Measurements from ENCODE around the gene BMPR1A. TPM values are rescaled to one million over a fixed set of nuclear protein-coding genes. Genes with fewer than 3 reads are reported as not detected.

BMPR1A gene
- polyA plus RNA-seq, 1 donor (not counting 4 experiments of a cell fraction or from before 2014, with no cell fraction given) = 22.2 TPM

- no peak for DNase-seq (ENCODE audit: low read depth, low spot score)
- peak in 1 of 3 experiments; percentile 32 for TF ChIP-seq CTCF (optimal IDR thresholded peaks at IDR 0.05 in 1 of 3, IDR thresholded peaks at IDR 0.05 in 1 of 3, conservative IDR thresholded peaks at IDR 0.05 in 1 of 3; ENCODE audit: extremely low read depth in 1 of 3, insufficient read depth in 2 of 3, low read length in 3 of 3)
- TF ChIP-seq EZH2 (IDR thresholded peaks at IDR 0.05; ENCODE audit: low read length) = no peak
- no peaks in the 10 kb centered on the region for H4K20me1 ChIP-seq (ENCODE audit: control insufficient read depth, extremely low read depth, insufficient read depth, low read length)
- dilution Hi-C loops (cut with MboI; ENCODE audit: extremely low pct_ligation_motif_present, low sequenced_read_pairs) = no loop called here
- H3K27ac ChIP-seq (ENCODE audit: control insufficient read depth, insufficient read depth, low read length) = peak overlapping the region; percentile 100
- FAIRE-seq = peak; percentile 69
- H3K9me1 ChIP-seq (ENCODE audit: control insufficient read depth, extremely low read depth, insufficient read depth, low read length) = no peaks in the 10 kb centered on the region
- H3K9me3 ChIP-seq (ENCODE audit: control insufficient read depth, low read depth, low read length) = no peaks in the 10 kb centered on the region
- peak overlapping the region; percentile 98 for H3K4me2 ChIP-seq (ENCODE audit: control insufficient read depth, extremely low read depth, insufficient read depth, low read depth, low read length)
- H3K36me3 ChIP-seq (ENCODE audit: control insufficient read depth in 2 of 2, extremely low read depth in 1 of 2, insufficient read depth in 2 of 2, low read length in 2 of 2) = no peaks in the 10 kb centered on the region
- H3K79me2 ChIP-seq (ENCODE audit: control insufficient read depth, insufficient read depth, low read length) = peaks cover 18% of the 10 kb centered on the region
- peak overlapping the region; percentile 61 to 95 (median 82) for H3K4me3 ChIP-seq (ENCODE audit: control insufficient read depth in 2 of 3, extremely low read depth in 1 of 3, insufficient read depth in 2 of 3, low read depth in 1 of 3, low read length in 3 of 3)
- peak overlapping the region; percentile 46 for H2AFZ ChIP-seq (ENCODE audit: control insufficient read depth, low read length)
- peaks cover 66% of the 10 kb centered on the region for H3K4me1 ChIP-seq (ENCODE audit: control insufficient read depth, extremely low read depth, insufficient read depth, low read length)
- no peaks in the 10 kb centered on the region for H3K27me3 ChIP-seq (ENCODE audit: control insufficient read depth, extremely low read depth, insufficient read depth, low read length)
- peak overlapping the region; percentile 99 for H3K9ac ChIP-seq (ENCODE audit: control insufficient read depth, extremely low read depth, insufficient read depth, low read length)
These were observed 215.0 kb downstream of the BMPR1A start for GRCh38 chr10:86971232-86971991.

DNA sequence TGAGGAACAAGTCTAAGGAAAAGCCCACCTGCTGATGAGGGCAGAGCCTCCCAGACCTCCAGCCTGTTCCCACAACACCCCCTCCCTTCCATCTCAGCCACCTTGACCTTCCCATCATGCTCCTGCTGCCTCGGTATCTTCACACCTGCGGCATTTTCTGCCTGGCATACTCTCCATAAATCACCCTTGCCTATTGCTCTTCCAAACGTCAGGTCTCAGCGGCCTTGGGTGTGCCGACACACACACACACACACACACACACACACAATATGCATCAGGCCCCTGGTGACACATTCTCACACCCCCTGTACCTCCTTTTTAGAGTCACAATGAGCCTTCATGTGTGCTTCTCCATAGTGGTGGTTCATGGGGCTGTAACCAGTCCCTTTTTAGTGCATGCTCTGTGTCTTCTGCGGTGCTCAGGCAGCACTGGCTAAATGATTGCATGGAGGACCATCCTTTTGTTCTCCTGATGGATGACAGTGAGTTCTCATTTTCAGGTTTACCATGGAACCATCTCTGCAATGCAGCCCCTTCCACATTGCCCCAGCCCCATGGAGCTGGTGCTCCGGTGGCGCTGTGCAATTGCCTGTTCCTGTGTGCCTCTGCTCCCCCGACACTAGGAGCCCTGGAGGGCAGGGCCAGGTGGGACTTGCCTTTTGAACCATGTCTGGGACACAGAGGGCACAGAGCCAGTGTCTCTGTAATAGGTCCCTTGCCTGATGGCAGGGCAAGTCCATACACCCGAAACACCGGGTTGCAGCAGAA lies 216.4 kb downstream of the BMPR1A start:
- peaks cover 52% of the 10 kb centered on the region for H3K4me1 ChIP-seq (ENCODE audit: control insufficient read depth, extremely low read depth, insufficient read depth, low read length)
- no peak overlapping the region for H2AFZ ChIP-seq (ENCODE audit: control insufficient read depth, low read length)
- no peaks in the 10 kb centered on the region for H3K9me1 ChIP-seq (ENCODE audit: control insufficient read depth, extremely low read depth, insufficient read depth, low read length)
- no peaks in the 10 kb centered on the region for H3K36me3 ChIP-seq (ENCODE audit: control insufficient read depth in 2 of 2, extremely low read depth in 1 of 2, insufficient read depth in 2 of 2, low read length in 2 of 2)
- no peaks in the 10 kb centered on the region for H3K27me3 ChIP-seq (ENCODE audit: control insufficient read depth, extremely low read depth, insufficient read depth, low read length)
- peak overlapping the region; percentile 31 for H3K4me2 ChIP-seq (ENCODE audit: control insufficient read depth, extremely low read depth, insufficient read depth, low read depth, low read length)
- no peaks in the 10 kb centered on the region for H4K20me1 ChIP-seq (ENCODE audit: control insufficient read depth, extremely low read depth, insufficient read depth, low read length)
- no peak for FAIRE-seq
- dilution Hi-C loops (cut with MboI; ENCODE audit: extremely low pct_ligation_motif_present, low sequenced_read_pairs) = no loop called here
- H3K9me3 ChIP-seq (ENCODE audit: control insufficient read depth, low read depth, low read length) = no peaks in the 10 kb centered on the region
- TF ChIP-seq CTCF (optimal IDR thresholded peaks at IDR 0.05 in 1 of 3, IDR thresholded peaks at IDR 0.05 in 1 of 3, conservative IDR thresholded peaks at IDR 0.05 in 1 of 3; ENCODE audit: extremely low read depth in 1 of 3, insufficient read depth in 2 of 3, low read length in 3 of 3) (no peak), EZH2 (IDR thresholded peaks at IDR 0.05; ENCODE audit: low read length) (no peak)
- peak overlapping the region; percentile 97 for H3K9ac ChIP-seq (ENCODE audit: control insufficient read depth, extremely low read depth, insufficient read depth, low read length)
- H3K27ac ChIP-seq (ENCODE audit: control insufficient read depth, insufficient read depth, low read length) = peak overlapping the region; percentile 100
- H3K79me2 ChIP-seq (ENCODE audit: control insufficient read depth, insufficient read depth, low read length) = peaks cover 9% of the 10 kb centered on the region
- H3K4me3 ChIP-seq (ENCODE audit: control insufficient read depth in 2 of 3, extremely low read depth in 1 of 3, insufficient read depth in 2 of 3, low read depth in 1 of 3, low read length in 3 of 3) = no peak overlapping the region
- DNase-seq (ENCODE audit: low read depth, low spot score) = no peak
